Tibial artery (tissue), 4 donors: ENCODE results near the gene HIPK2.

Source experiments
- DNase-seq, 2 donors: peaks; one replicate each; pipeline ENCODE4 v3.0.0-alpha.2; 2019
- H3K27ac ChIP-seq, 2 donors: fragments of 200-600 bp; sonication (generic) in 1 of 2; 1 replicate in 1 of 2; 2 replicates in 1 of 2; pipeline ENCODE4 v1.5.1; 2018 to 2019; ENCODE audit warnings: mild to moderate bottlenecking in 1 of 2
- H3K27me3 ChIP-seq, 2 donors: fragments of 200-600 bp; sonication (generic) in 1 of 2; one replicate each; pipeline versions ENCODE4 v1.5.1 to v1.6.0; 2016 to 2019
- H3K36me3 ChIP-seq, 3 donors: fragments of 200-600 bp; sonication (generic) in 2 of 3; one replicate each; pipeline ENCODE4 v1.5.1; 2016 to 2019; ENCODE audit warnings: mild to moderate bottlenecking in 2 of 3
- H3K4me1 ChIP-seq, 4 donors: fragments of 200-600 bp; sonication (generic) in 2 of 4; 1 replicate in 3 of 4; 2 replicates in 1 of 4; pipeline ENCODE4 v1.5.1; 2016 to 2019
- H3K4me3 ChIP-seq, 2 donors: fragments of 200-600 bp; sonication (generic) in 1 of 2; 1 replicate in 1 of 2; 2 replicates in 1 of 2; pipeline ENCODE4 v1.5.1; 2018 to 2019; ENCODE audit warnings: mild to moderate bottlenecking in 2 of 2
- H3K9me3 ChIP-seq, 3 donors: fragments of 200-600 bp; sonication (generic) in 1 of 3; one replicate each; pipeline ENCODE4 v1.5.1; 2016 to 2019
- CTCF ChIP-seq, 2 experiments: fragments of 200-600 bp in 1 of 2; fragments of 450-650 bp in 1 of 2; IDR thresholded peaks; one replicate each; pipeline ENCODE4 v1.5.1; 2017 to 2019; ENCODE audit warnings: antibody characterized with exemption in 2 of 2, mild to moderate bottlenecking in 1 of 2, moderate library complexity in 1 of 2
- intact Hi-C: fragments of 100-400 bp; cut with DNase I; formaldehyde crosslinking; loops from one replicate; pipeline ENCODE4 v1.15.0; 2023; ENCODE audit warnings: low total_unique reads

The HIPK2 gene

DNA sequence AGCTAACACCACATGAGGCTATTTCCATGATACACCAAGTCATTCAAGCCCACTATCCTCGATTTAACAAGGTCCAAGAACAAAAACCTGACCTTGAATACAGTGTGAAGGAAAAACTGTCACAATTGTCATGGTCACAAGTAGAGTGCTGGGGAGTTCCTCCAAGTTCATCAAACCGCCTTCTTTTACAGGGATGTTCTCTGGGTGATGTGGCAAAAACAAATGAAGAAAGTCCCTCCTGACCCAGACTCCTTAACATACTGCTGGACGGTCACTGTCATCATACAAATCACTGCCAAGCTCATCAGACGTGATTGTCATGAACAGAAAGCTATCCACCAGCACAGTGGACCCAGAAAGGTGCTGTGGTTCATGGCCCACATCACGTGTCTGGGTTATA lies 28.9 kb downstream of the HIPK2 start:
- Histone ChIP-seq H3K4me3 (no peak overlapping the region), H3K27me3 (no peaks in the 10 kb centered on the region), H3K9me3 (no peaks in the 10 kb centered on the region), H3K4me1 (peaks cover 0 to 94% (median 50%) of the 10 kb centered on the region in 4 donors), H3K36me3 (no peaks in the 10 kb centered on the region), H3K27ac (peak overlapping the region; percentile 38 to 64)
- intact Hi-C loops: no loop called here
- no peak for TF ChIP-seq CTCF (IDR thresholded peaks at IDR 0.05)
- DNase-seq: no peak

- Histone ChIP-seq H3K36me3 (no peaks in the 10 kb centered on the region), H3K27me3 (no peaks in the 10 kb centered on the region), H3K4me1 (peaks cover 0 to 94% (median 50%) of the 10 kb centered on the region in 4 donors), H3K27ac (peak overlapping the region; percentile 38 to 64), H3K9me3 (no peaks in the 10 kb centered on the region), H3K4me3 (no peak overlapping the region)
- peak in 1 of 2 donors; percentile 76 for DNase-seq
- no peak for TF ChIP-seq CTCF (IDR thresholded peaks at IDR 0.05)
- intact Hi-C loops: no loop called here
Observed at GRCh38 chr7:139748373-139748765, 29.4 kb downstream of the HIPK2 start.

DNA sequence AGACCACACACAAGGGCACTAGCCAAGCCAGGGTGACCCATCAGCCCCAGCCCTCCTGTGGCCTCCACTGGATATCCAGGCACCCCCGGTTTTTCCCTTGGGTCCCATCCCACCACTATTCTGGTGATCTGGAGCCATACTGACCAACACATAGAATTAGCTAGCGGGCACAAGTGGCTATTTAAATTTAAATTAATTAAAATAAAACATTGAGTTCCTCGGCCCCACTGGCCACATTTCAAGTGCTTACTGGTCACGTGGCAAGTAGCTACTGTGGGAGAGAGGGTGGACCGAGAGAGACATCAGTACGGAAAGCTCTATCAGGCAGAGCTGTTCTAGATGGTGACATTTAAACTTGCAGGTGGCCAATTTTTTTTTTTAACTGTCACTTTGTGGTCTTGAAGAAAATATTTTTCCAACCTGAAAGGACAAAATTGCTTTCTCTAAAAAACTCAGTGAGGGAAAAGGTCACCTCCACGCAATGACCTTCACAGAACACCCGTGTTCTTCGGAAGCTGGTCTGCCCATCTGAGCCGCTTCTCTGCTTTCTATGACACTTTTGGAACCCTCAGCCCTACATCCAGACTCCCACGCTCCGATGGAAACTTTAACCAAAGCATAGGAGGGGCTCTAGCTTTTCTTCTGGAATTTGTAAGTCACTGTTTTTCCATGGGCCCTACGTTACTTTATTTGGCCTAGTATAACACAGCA lies 30.0 kb downstream of the HIPK2 start:
- intact Hi-C loops: no loop called here
- peaks cover 0 to 94% (median 50%) of the 10 kb centered on the region in 4 donors for H3K4me1 ChIP-seq

GRCh38 chr7:139746652-139747051 lies 31.1 kb downstream of the HIPK2 start:
- peak overlapping the region in 1 of 2 donors; percentile 9 for H3K27ac ChIP-seq

More for the DNA sequence above, 30.0 kb downstream of the HIPK2 start:
- Histone ChIP-seq H3K27me3 (no peaks in the 10 kb centered on the region), H3K36me3 (no peaks in the 10 kb centered on the region), H3K27ac (peak overlapping the region; percentile 38 to 64), H3K9me3 (no peaks in the 10 kb centered on the region), H3K4me3 (no peak overlapping the region)
- no peak for DNase-seq
- TF ChIP-seq CTCF (IDR thresholded peaks at IDR 0.05): no peak

GRCh38 chr7:139745678-139746143 lies 32.1 kb downstream of the HIPK2 start:
- DNase-seq: no peak
- no peak for TF ChIP-seq CTCF (IDR thresholded peaks at IDR 0.05)
- Histone ChIP-seq H3K4me3 (no peak overlapping the region), H3K9me3 (no peaks in the 10 kb centered on the region), H3K27me3 (no peaks in the 10 kb centered on the region), H3K4me1 (peaks cover 0 to 100% (median 54%) of the 10 kb centered on the region in 4 donors), H3K27ac (peak overlapping the region; percentile 7 to 26), H3K36me3 (no peaks in the 10 kb centered on the region)
- intact Hi-C loops: no loop called here

More at GRCh38 chr7:139746652-139747051, 31.1 kb downstream of the HIPK2 start:
- H3K4me1 ChIP-seq: peaks cover 0 to 94% (median 48%) of the 10 kb centered on the region in 4 donors
- no peak for DNase-seq
- no peaks in the 10 kb centered on the region for H3K27me3 ChIP-seq
- H3K9me3 ChIP-seq: no peaks in the 10 kb centered on the region
- TF ChIP-seq CTCF (IDR thresholded peaks at IDR 0.05): no peak
- H3K4me3 ChIP-seq: no peak overlapping the region
- intact Hi-C loops: no loop called here
- H3K36me3 ChIP-seq: no peaks in the 10 kb centered on the region
